BJ (cell line): ENCODE data around the gene NRP2. TPM values are rescaled to one million over a fixed set of nuclear protein-coding genes. Genes with fewer than 3 reads are reported as not detected.
A peak's percentile ranks its signal among the peaks of the same experiment; 100 is the strongest.

Experiments
- CTCF ChIA-PET: fragments of 350-600 bp; formaldehyde crosslinking; extraction: SDS; loops from one replicate; lab custom pipeline; 2021; ENCODE audit warnings: antibody characterized with exemption, inconsistent platforms; lab: Yijun Ruan, JAX
- POLR2A ChIA-PET: fragments of 300-600 bp; sonication (Branson Sonifier 250); formaldehyde crosslinking; extraction: SDS; loops from one replicate; lab custom pipeline; 2021; ENCODE audit warnings: antibody characterized with exemption; lab: Charles Lee
- DNase-seq: peaks from one replicate; pipeline ENCODE4 v3.0.0-alpha.2; 2011; ENCODE audit warnings: low read depth
- H3K27me3 ChIP-seq: 2 replicates; pipeline ENCODE4 v1.6.0; 2011; ENCODE audit warnings: low read length; ENCODE audit not compliant: control insufficient read depth, insufficient read depth
- H3K36me3 ChIP-seq: 2 replicates; pipeline ENCODE4 v1.5.1; 2011; ENCODE audit warnings: low read length; ENCODE audit not compliant: control insufficient read depth, insufficient read depth
- H3K4me3 ChIP-seq: 2 replicates; pipeline ENCODE4 v1.5.1; 2011; ENCODE audit warnings: low read depth, mild to moderate bottlenecking, control low read depth, low read length
- polyA plus RNA-seq: library from polyadenylated mRNA; depleted of rRNA; stranded (reverse); fragments of >200 nt; gene quantifications from 2 replicates; pipeline ENCODE4 v1.2.3, GENCODE V29; 2011
- TF ChIP-seq, protein P1 (sequence below): IDR thresholded peaks from 2 replicates; pipeline ENCODE4 v1.5.1; 2011; ENCODE audit warnings: low read depth, mild to moderate bottlenecking, control low read depth, inconsistent platforms, low read length, moderate library complexity; ENCODE audit not compliant: insufficient read depth

The NRP2 gene
- polyA plus RNA-seq, 1 experiment = 19.7 TPM

DNA sequence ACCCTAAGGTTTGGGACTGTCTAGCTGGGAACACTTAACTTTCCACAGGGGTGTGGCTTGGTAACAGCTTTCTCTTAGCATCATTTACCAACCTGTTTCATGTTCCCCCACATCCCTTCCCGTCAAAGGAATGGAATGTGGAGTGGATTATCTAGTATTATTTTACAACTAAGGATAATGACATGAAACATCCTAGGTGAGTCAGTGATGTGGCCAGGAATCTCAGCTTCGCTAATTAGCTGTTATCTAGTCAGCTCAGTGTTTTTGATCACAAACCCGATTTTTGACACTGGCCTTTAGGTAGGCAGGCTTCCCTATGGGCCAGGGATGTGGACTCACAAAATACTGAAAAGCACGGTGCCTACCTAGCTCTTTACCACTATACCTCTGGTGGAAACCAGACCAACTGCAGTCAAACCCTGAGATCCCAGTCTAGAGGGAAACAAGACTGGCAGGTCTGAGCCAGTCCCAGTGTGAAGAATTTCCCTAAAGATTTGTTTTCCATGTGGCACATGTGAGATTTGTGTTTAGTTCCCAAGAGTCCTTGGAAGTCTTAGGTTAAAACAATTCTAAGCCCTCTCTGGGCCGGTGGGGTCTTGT, 2.8 kb upstream of the NRP2 start:
- H3K4me3 ChIP-seq = no peak overlapping the region
- no peak for DNase-seq
- ChIA-PET POLR2A (interaction anchor here (0.6 kb wide), 1 partner anchor 862 kb away, joined by 3 read pairs; no protein-coding TSS in a partner anchor), CTCF (interaction anchor here (0.7 to 2.1 kb wide), 14 partner anchors 19 to 1419 kb away, joined by 3 to 19 read pairs (median 3); no protein-coding TSS in a partner anchor)
- H3K36me3 ChIP-seq = no peaks in the 10 kb centered on the region
- no peaks in the 10 kb centered on the region for H3K27me3 ChIP-seq
- TF ChIP-seq, protein P1, sequence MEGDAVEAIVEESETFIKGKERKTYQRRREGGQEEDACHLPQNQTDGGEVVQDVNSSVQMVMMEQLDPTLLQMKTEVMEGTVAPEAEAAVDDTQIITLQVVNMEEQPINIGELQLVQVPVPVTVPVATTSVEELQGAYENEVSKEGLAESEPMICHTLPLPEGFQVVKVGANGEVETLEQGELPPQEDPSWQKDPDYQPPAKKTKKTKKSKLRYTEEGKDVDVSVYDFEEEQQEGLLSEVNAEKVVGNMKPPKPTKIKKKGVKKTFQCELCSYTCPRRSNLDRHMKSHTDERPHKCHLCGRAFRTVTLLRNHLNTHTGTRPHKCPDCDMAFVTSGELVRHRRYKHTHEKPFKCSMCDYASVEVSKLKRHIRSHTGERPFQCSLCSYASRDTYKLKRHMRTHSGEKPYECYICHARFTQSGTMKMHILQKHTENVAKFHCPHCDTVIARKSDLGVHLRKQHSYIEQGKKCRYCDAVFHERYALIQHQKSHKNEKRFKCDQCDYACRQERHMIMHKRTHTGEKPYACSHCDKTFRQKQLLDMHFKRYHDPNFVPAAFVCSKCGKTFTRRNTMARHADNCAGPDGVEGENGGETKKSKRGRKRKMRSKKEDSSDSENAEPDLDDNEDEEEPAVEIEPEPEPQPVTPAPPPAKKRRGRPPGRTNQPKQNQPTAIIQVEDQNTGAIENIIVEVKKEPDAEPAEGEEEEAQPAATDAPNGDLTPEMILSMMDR = no peak

GRCh38 chr2:205680067-205680466, 2.2 kb upstream of the NRP2 start:
- TF ChIP-seq, protein P1 = peak; percentile 68
- ChIA-PET POLR2A (interaction anchor here (0.6 kb wide), 1 partner anchor 862 kb away, joined by 3 read pairs; no protein-coding TSS in a partner anchor), CTCF (interaction anchor here (0.8 to 2.1 kb wide), 8 partner anchors 27 to 1420 kb away, joined by 3 to 19 read pairs (median 4); no protein-coding TSS in a partner anchor)
- Histone ChIP-seq H3K4me3 (no peak overlapping the region), H3K27me3 (no peaks in the 10 kb centered on the region), H3K36me3 (no peaks in the 10 kb centered on the region)
- no peak for DNase-seq

DNA sequence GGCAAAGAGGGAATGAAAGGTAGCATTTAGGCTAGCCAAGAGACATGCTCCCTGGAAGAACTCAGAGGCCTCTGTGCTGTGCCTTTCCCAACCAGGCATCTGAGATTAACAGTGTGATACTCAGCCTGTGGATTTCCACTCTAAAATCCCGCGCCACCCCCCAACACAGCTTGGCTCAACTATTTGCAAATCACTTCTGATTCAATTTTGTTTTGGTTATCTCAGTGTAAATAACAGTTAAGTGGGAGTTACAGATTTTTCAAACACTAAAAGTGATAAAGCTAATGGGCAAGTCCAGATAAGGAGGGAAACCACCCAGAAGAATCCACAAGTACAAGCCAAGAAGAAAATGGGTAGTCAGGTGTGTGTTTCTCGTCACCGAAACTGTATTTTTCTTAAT, 1.4 kb upstream of the NRP2 start:
- H3K36me3 ChIP-seq = no peaks in the 10 kb centered on the region
- H3K4me3 ChIP-seq = no peak overlapping the region
- H3K27me3 ChIP-seq = no peaks in the 10 kb centered on the region
- CTCF ChIA-PET = interaction anchor here (0.6 to 1.6 kb wide), 5 partner anchors 60 to 1420 kb away, joined by 3 to 4 read pairs (median 3); no protein-coding TSS in a partner anchor
- POLR2A ChIA-PET = no interaction called here
- no peak for DNase-seq
- TF ChIP-seq, protein P1 = no peak

DNA sequence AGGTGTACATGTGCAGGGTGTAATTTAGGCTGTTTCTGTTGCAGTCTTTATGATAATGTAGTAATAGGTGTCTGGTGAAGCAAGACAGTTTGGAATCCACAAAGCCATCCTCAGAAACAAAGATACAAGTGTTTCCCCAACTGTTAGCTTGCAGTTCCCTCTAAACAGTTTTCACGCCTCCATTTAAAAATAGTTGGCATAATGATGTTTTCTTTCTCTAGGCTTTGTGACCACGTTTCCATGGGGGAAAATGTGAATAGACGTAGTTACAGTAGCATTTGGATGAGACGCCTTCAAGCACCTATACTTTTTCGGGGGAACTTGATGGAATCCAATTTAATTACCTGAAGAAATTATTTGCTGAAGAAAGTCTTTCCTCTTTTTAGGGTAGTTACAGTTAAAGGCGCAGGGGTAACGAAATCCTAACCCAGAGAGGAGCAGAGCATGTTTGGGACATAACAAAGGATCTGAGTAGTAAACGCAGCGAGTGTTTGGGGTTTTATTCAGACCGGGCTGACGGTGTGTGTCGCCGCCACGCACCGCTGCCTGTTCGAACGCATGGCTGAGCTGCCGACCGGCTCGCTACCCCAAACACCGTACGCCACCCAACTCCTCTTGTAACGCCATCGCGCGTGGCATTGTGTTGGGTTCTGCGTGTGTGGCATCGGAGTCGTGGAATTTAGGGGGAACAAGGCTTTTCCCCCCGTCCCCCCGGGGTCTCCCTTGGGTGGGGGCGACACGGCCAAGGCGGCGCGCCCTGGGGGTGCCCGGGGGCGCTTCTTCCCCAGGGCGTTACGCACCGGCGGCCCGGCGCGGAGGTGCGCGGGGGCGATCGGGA, 681 bp upstream of the NRP2 start:
- CTCF ChIA-PET = interaction anchor here (0.9 to 1.7 kb wide), 10 partner anchors 10 to 1421 kb away, joined by 3 to 5 read pairs (median 3); no protein-coding TSS in a partner anchor
- DNase-seq = no peak
- Histone ChIP-seq H3K27me3 (no peaks in the 10 kb centered on the region), H3K4me3 (peak overlapping the region; percentile 60), H3K36me3 (no peaks in the 10 kb centered on the region)
- TF ChIP-seq, protein P1 = no peak
- POLR2A ChIA-PET = interaction anchor here (0.7 kb wide), 1 partner anchor 615 kb away, joined by 7 read pairs; no protein-coding TSS in a partner anchor

GRCh38 chr2:205682971-205683501, 735 bp downstream of the NRP2 start:
- TF ChIP-seq, protein P1 = no peak
- no peak for DNase-seq
- ChIA-PET CTCF (interaction anchor here (0.8 to 1.7 kb wide), 9 partner anchors 8 to 1423 kb away, joined by 3 to 7 read pairs (median 3); no protein-coding TSS in a partner anchor), POLR2A (interaction anchor here (1.1 kb wide), 1 partner anchor 248 kb away, joined by 3 read pairs; no protein-coding TSS in a partner anchor)
- H3K27me3 ChIP-seq = no peaks in the 10 kb centered on the region; the same call in 1 of the 2 replicates
- H3K36me3 ChIP-seq = no peaks in the 10 kb centered on the region
- peak overlapping the region; percentile 60 for H3K4me3 ChIP-seq
